HG03520 (cell line): ENCODE results near the gene PTPRN2.
"Not testable (repeated sequence)": the region's sequence is repeated elsewhere in the genome, so short reads cannot be mapped to it uniquely, and the experiment has no call there.

ENCODE experiments used
- ATAC-seq: cut with Tn5 transposase; IDR thresholded peaks from one replicate; pipeline ENCODE4 v1.9.1; 2021; ENCODE audit warnings: mild to moderate bottlenecking, moderate library complexity; ENCODE audit not compliant: unreplicated experiment

Gene PTPRN2

GRCh38 chr7:157667261-157667660, 920.4 kb downstream of the PTPRN2 start:
- ATAC-seq = no peak

GRCh38 chr7:157666530-157667040, 921.0 kb downstream of the PTPRN2 start:
- no peak for ATAC-seq

- ATAC-seq = not testable (repeated sequence)
Measured at GRCh38 chr7:157665634-157665988, 922.0 kb downstream of the PTPRN2 start.

GRCh38 chr7:157664871-157665633, 922.6 kb downstream of the PTPRN2 start:
- ATAC-seq = no peak

- ATAC-seq = no peak
Measured at GRCh38 chr7:157664034-157664433, 923.6 kb downstream of the PTPRN2 start.

GRCh38 chr7:157662981-157663716, 924.5 kb downstream of the PTPRN2 start:
- no peak for ATAC-seq

GRCh38 chr7:157662110-157662791, 925.4 kb downstream of the PTPRN2 start:
- ATAC-seq = no peak

GRCh38 chr7:157661611-157661975, 926.0 kb downstream of the PTPRN2 start:
- ATAC-seq = no peak

- ATAC-seq = no peak
Measured at GRCh38 chr7:157660971-157661610, 926.5 kb downstream of the PTPRN2 start.

- no peak for ATAC-seq
Measured at GRCh38 chr7:157658851-157659412, 928.7 kb downstream of the PTPRN2 start.

- ATAC-seq = no peak
Measured at GRCh38 chr7:157657741-157658740, 929.6 kb downstream of the PTPRN2 start.

GRCh38 chr7:157656195-157656769, 931.3 kb downstream of the PTPRN2 start:
- no peak for ATAC-seq

GRCh38 chr7:157654350-157654749, 933.3 kb downstream of the PTPRN2 start:
- no peak for ATAC-seq

- ATAC-seq = no peak
Measured at GRCh38 chr7:157653827-157654207, 933.8 kb downstream of the PTPRN2 start.

- ATAC-seq = no peak
Measured at GRCh38 chr7:157652954-157653826, 934.4 kb downstream of the PTPRN2 start.

- ATAC-seq = no peak
Measured at GRCh38 chr7:157652161-157652953, 935.3 kb downstream of the PTPRN2 start.

- ATAC-seq = no peak
Measured at GRCh38 chr7:157651366-157652160, 936.1 kb downstream of the PTPRN2 start.
